Stimulated activated memory B cell treated with anti-CD40 and anti-IgM and Interleukin-4, amounts not matched to agents 10 μg/mL and 1 μg/mL and 100 μg/mL, for 72 hours (primary cell): ENCODE results near the gene BLOC1S3.
A peak's percentile ranks its signal among the peaks of the same experiment; 100 is the strongest.

Experiments used
- ATAC-seq: fragments of 150-1000 bp; cut with Tn5 transposase; 2 replicates; pipeline ENCODE4 v1.10.0; 2021
- H3K27ac Mint-ChIP-seq: one replicate; pipeline ENCODE4 v1.8.0; 2022; ENCODE audit warnings: mild to moderate bottlenecking, mixed read lengths
- H3K27me3 Mint-ChIP-seq: one replicate; pipeline ENCODE4 v1.8.0; 2022; ENCODE audit warnings: mixed read lengths
- H3K36me3 Mint-ChIP-seq: one replicate; pipeline ENCODE4 v1.8.0; 2022; ENCODE audit warnings: mixed read lengths
- H3K4me1 Mint-ChIP-seq: one replicate; pipeline ENCODE4 v1.8.0; 2022; ENCODE audit warnings: mixed read lengths
- H3K4me3 Mint-ChIP-seq: one replicate; pipeline ENCODE4 v1.8.0; 2022; ENCODE audit warnings: mild to moderate bottlenecking, moderate library complexity, mixed read lengths
- H3K9me3 Mint-ChIP-seq: one replicate; pipeline ENCODE4 v1.8.0; 2022; ENCODE audit warnings: mixed read lengths

The BLOC1S3 gene

DNA sequence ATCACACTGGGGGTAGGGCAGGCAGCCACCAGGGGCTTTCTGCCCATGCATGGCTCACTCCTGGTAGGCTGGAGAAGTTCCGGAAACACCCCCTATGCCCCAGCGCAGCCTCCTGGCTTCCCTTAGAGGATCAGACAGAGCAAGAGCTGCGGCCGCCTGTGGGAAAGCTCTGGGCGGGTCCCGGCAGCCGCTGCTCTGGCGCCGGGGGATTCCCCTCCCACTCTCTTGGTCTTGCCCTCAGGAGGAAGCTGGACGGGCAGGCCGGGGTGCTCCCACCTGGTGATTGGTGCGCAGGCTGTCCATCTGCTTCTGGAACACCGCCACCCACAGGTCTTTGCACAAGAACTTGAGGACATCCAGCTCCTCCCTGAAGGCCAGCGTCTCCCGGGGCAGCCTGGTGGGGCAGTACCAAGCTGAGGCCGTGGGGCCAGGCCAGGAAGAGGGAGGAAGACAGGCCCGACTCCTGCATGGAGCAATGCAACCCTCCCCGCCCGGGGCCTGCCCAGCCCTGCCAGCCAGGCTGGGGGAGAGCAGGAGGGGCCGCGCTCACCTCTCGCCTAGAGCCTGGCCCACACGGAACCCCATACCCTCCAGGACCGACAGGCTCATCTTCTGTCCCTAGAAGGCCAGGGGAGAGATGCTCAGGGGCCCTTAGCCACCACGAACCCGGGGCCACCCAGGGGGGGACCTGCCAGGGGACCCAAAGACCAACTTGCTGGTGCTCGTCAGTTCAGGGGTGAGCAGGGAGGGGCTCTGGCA, 13.8 kb upstream of the BLOC1S3 start:
- Mint-ChIP-seq H3K36me3 (peaks cover 5% of the 10 kb centered on the region), H3K27me3 (peaks cover 21% of the 10 kb centered on the region), H3K4me1 (peaks cover 29% of the 10 kb centered on the region), H3K27ac (peak overlapping the region; percentile 72), H3K9me3 (no peaks in the 10 kb centered on the region), H3K4me3 (peak overlapping the region; percentile 7)
- peak; percentile 90 for ATAC-seq

DNA sequence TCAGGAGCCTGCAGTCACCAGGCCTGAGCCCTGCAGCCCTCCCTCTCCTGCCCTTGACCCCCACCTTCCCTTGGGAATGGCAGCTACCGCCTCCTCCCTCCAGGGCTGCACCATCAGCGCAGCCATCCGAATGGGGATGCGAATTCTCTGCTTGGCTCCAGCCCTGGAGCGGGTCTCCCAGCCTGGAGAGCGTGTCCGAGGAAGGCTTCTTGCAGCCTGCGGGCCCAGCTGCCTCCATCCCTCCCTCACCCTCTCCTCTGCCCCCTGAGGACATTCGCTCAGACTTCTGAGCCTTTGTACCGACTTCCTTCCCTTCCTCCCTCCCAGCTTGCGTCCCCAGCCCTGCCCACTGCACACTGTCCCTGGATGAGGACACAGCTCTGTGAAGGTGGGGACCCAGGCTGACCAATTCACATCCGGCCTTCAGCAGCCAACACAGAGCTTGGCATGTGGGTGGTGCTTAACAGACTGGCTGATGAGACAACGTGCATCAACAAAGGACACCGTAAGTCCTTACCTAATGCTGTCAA, 11.8 kb upstream of the BLOC1S3 start:
- Mint-ChIP-seq H3K36me3 (peaks cover 5% of the 10 kb centered on the region), H3K27ac (no peak overlapping the region)

DNA sequence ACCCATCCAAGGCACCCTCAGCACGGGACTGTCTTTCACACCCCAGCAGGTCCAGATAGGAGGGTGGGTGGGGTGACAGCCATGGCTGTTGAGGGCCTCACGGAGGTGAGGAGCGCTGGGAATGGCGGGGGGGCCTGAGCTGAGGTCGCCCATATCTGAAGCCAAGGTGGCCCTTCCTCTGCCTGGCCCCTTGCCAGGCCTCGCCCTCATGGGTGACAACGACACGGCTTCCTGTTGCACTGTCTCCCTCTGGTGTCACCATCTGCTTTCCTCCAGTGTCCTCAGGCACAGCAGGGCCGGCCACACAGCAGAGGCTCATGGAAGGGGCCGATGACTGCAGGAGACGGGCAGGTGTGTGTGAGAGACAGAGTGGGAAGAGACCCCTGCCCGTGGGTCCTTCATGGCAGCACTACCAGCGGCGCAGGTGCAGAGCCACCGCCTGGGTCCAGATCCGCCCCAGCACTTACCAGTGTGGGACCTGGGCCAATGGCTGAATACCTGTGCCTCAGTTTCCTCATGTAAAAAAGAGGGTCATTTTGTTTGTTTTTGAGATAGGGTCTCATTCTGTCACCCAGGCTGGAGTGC, 9.7 kb upstream of the BLOC1S3 start:
- Mint-ChIP-seq H3K27me3 (no peaks in the 10 kb centered on the region), H3K36me3 (peaks cover 5% of the 10 kb centered on the region), H3K4me3 (no peak overlapping the region), H3K9me3 (no peaks in the 10 kb centered on the region), H3K27ac (no peak overlapping the region), H3K4me1 (peaks cover 44% of the 10 kb centered on the region)
- no peak for ATAC-seq

More for the DNA sequence above, 11.8 kb upstream of the BLOC1S3 start:
- Mint-ChIP-seq H3K27me3 (peaks cover under 1% of the 10 kb centered on the region), H3K4me3 (no peak overlapping the region), H3K4me1 (peaks cover 33% of the 10 kb centered on the region), H3K9me3 (no peaks in the 10 kb centered on the region)
- no peak for ATAC-seq

DNA sequence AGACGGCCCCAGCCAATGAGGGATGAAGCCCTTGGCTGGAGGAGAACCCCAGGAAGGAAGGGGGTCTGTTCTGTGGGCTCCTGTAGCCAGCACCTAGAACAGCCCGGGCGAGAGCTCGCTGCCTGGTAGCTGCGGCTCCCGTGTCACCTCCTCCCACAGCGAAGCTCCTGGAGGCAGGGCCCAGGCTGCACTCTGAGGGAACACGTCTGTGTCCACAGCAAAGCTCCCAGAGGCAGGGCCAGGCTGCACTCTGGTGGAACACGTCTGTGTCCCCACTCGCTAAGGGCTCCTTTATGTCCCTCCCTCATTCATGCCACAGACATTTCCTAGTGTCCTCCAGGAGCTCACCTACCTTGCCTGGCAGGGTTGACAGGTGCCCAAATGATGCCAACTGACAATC, 9.0 kb upstream of the BLOC1S3 start:
- peaks cover 5% of the 10 kb centered on the region for H3K36me3 Mint-ChIP-seq
- no peak overlapping the region for H3K4me3 Mint-ChIP-seq
- H3K27me3 Mint-ChIP-seq, result no peaks in the 10 kb centered on the region
- no peak overlapping the region for H3K27ac Mint-ChIP-seq
- H3K4me1 Mint-ChIP-seq, result peaks cover 38% of the 10 kb centered on the region
- no peak for ATAC-seq
- no peaks in the 10 kb centered on the region for H3K9me3 Mint-ChIP-seq

DNA sequence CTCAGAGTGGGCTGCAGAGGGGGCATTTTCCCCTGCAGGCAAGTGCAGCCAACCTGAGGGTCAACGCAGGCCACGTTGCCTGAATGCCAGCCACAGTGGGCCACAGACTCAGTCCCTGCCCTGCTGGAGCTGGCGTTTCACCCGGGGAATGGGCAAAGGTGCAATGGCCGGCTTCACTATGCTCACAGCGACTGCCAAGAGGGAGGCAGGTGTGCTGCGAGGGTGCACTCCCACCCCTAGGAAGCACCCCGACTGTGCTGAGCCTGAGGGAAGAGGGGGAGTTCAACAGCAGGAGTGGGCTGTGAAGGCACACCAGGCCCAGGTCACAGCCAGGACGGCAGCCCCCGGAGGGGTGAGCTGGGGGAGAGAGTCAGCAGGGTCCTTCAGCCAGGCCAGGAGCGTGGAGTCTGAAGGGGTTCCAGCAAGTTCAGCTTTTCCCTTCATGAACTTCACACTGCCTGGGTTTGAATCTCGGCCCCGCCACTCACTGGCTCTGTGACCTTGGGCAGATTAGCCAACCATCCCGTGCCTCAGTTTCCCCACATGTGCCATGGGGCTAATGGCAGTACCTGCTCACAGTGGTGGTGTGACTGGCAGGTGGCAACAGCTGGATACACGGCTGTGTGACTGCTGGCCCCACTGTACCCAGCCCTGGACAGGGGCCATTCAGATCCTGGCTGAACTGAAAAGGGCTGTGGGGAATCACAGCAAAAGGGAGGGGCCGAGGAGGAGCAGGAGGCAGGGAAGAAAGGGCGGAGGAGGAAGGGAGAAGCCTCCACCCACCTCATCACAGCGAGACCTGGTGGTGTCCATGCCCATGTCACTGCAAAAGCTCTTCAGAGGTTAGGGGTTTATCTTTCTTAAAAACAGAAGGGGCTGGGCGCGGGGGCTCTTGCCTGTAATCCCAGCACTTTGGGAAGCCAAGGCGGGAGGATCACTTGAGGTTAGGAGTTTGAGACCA, 8.2 kb upstream of the BLOC1S3 start:
- Mint-ChIP-seq H3K36me3 (peaks cover 8% of the 10 kb centered on the region), H3K4me3 (no peak overlapping the region), H3K9me3 (no peaks in the 10 kb centered on the region), H3K27ac (peak overlapping the region; percentile 48), H3K27me3 (no peaks in the 10 kb centered on the region), H3K4me1 (peaks cover 34% of the 10 kb centered on the region)
- no peak for ATAC-seq

DNA sequence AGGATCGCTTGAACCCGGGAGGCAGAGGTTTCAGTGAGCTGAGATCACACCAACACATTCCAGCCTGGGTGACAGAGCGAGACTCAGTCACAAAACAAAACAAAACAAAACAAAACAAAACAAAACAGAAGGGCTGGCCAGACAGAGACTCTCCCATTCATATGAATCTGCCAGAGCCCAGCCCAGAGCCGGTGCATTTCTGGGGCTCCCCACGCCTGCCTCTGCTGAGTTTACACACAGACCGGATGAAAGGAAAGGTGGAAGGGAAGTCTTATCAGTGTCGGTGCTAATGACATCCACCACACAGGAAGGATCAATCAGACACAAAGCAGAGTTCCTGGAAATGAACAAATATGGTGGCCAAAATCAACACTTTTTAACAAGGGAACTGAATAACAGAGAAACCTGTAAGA, 7.4 kb upstream of the BLOC1S3 start:
- ATAC-seq, result no peak
- peaks cover 35% of the 10 kb centered on the region for H3K4me1 Mint-ChIP-seq

DNA sequence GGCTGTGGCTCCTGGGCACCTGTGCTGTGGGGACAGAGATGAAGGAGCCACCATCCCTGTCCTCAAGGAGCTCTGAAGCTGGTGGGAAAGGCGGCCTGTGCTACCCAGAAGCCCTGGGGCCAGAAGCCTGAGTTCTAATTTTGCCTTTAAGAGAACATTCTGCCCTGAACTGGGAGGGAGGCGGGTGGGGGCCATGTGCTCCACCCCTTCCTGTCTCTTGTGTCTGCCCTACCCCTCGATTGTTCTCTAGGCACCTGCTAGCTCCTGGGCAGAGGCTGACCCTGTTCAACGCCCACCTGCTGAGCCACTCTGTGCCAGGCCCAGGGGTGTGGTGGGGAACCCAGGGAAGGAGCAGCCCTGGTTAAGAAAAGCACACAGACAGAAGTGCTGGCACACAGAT, 6.4 kb upstream of the BLOC1S3 start:
- ATAC-seq, result no peak
- peak overlapping the region; percentile 48 for H3K27ac Mint-ChIP-seq
- no peaks in the 10 kb centered on the region for H3K27me3 Mint-ChIP-seq
- peaks cover 35% of the 10 kb centered on the region for H3K4me1 Mint-ChIP-seq
- H3K4me3 Mint-ChIP-seq, result no peak overlapping the region
- no peaks in the 10 kb centered on the region for H3K9me3 Mint-ChIP-seq
- peaks cover 10% of the 10 kb centered on the region for H3K36me3 Mint-ChIP-seq

More for the DNA sequence above, 7.4 kb upstream of the BLOC1S3 start:
- no peaks in the 10 kb centered on the region for H3K27me3 Mint-ChIP-seq
- H3K4me3 Mint-ChIP-seq, result peak overlapping the region; percentile 7
- no peaks in the 10 kb centered on the region for H3K9me3 Mint-ChIP-seq
- peak overlapping the region; percentile 48 for H3K27ac Mint-ChIP-seq
- H3K36me3 Mint-ChIP-seq, result peaks cover 10% of the 10 kb centered on the region

DNA sequence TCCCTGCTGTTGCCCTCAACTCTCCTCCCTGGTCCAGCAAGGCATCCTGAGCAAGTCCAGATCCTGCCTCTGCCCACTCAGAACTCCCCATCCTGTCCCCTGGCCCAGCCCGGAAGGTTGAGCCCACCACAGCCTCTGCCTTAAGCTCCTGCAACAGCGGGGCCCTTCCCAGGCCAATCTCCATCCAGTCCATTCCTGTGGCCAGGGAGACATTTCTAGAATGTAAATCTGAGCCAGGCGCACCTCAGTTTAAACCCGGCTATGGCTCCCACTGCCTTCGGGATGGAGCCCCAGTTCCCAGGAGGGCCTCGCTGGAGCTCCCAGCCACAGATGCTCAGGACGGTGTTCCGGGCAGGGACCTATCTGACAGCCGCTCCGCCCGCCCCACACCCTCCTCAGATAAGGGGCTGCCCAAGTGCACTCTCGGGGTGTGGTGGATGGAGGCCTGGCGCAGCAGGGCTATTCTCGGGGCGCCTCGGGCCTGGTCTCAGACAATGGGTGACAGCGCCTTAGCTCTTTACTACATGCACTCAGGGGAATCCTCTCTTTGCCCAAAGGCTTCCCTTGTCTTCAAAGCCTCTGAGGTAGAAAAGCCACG, 5.9 kb upstream of the BLOC1S3 start:
- Mint-ChIP-seq H3K4me3 (no peak overlapping the region), H3K27me3 (no peaks in the 10 kb centered on the region), H3K27ac (peak overlapping the region; percentile 48), H3K9me3 (no peaks in the 10 kb centered on the region), H3K4me1 (peaks cover 35% of the 10 kb centered on the region), H3K36me3 (peaks cover 10% of the 10 kb centered on the region)
- ATAC-seq, result no peak

DNA sequence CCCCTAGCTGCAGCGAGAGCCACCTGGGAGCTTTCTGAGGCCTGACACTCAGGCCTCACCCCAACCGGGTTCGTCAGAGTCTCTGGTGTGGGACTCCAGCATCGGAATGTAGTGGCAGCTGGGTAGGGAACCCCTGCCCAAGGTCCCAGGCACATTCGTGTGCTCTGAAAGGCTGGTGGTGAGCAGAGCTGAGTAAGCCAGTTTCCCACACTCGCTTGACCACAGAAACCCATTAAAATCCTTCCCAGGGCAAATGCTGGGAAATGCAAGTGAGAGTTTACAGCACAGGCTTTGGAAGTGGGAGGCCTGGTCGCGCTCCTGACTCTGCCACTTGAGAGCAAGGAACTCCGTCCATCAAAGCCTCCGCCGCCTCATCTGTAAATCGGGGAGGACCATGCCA, 4.8 kb upstream of the BLOC1S3 start:
- Mint-ChIP-seq H3K27ac (no peak overlapping the region), H3K9me3 (no peaks in the 10 kb centered on the region), H3K27me3 (no peaks in the 10 kb centered on the region), H3K4me1 (peaks cover 35% of the 10 kb centered on the region), H3K36me3 (peaks cover 8% of the 10 kb centered on the region), H3K4me3 (no peak overlapping the region)
- ATAC-seq, result no peak

DNA sequence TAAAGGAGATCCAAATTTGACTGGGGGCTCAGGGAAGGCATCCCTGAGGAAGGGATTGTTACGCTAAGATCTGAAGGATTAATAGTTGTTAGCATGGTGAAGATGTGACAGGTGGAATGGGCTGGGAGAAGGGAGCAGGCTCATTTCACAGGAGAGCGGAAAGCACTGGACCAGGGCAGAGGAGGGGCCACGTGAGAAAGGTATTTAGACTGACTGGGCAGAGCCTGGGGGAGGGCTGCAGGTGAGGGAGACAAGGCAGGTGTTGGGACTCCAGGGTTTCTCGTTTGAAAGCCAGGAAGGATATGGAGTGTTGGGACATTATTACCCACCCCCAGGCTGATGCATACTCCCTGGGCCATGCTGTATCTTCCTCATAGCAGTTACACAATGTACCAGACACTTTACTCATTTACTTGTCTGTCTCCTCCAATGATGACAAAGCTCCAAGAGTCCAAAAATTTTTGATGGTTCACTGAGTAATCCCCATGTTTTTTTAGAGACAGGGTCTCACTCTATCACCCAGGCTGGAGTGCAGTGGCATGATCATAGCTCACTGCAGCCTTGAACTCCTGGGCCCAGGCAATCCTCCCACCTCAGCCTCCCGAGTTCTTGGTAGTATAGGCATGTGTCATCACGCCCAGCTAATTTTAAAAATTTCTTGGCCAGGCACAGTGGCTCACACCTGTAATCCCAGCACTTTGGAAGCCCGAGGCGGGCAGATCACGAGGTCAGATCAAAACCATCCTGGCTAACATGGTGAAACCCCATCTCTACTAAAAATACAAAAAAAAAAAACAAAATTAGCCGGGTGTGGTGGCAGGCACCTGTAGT, 2.9 kb upstream of the BLOC1S3 start:
- ATAC-seq, result no peak
- Mint-ChIP-seq H3K27me3 (no peaks in the 10 kb centered on the region), H3K4me1 (peaks cover 46% of the 10 kb centered on the region), H3K27ac (peak overlapping the region; percentile 8), H3K4me3 (peak overlapping the region; percentile 25), H3K9me3 (no peaks in the 10 kb centered on the region), H3K36me3 (peaks cover 6% of the 10 kb centered on the region)

DNA sequence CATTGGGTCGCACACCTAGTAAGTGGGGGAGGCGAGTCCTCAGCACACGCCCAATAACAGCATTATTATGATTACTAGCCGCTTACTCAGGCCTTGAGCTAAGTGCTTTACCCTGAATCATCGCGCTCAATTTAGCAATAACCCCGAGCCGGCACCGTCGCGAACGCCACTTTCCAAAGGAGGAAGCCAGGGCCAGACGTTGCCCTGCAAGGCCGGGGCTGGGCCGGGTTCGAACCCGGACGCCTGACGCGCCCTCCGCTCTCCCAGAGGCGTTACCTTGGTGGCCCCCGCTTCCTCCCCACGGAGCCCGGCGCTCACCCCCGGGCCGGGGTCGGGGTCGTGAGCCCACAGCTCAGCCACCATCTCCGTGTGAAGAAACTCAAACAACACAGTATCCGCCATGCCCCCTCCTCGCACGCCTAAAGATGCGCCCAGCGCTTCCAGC, 745 bp upstream of the BLOC1S3 start, which contains the start of gene TRAPPC6A:
TRAPPC6A (minus strand) TSS at position 421 of the 445 bp plus-strand sequence; CDS start at position 402, 19 bp downstream.
- peaks cover 43% of the 10 kb centered on the region for H3K4me1 Mint-ChIP-seq
- H3K27me3 Mint-ChIP-seq, result no peaks in the 10 kb centered on the region
- no peaks in the 10 kb centered on the region for H3K9me3 Mint-ChIP-seq

DNA sequence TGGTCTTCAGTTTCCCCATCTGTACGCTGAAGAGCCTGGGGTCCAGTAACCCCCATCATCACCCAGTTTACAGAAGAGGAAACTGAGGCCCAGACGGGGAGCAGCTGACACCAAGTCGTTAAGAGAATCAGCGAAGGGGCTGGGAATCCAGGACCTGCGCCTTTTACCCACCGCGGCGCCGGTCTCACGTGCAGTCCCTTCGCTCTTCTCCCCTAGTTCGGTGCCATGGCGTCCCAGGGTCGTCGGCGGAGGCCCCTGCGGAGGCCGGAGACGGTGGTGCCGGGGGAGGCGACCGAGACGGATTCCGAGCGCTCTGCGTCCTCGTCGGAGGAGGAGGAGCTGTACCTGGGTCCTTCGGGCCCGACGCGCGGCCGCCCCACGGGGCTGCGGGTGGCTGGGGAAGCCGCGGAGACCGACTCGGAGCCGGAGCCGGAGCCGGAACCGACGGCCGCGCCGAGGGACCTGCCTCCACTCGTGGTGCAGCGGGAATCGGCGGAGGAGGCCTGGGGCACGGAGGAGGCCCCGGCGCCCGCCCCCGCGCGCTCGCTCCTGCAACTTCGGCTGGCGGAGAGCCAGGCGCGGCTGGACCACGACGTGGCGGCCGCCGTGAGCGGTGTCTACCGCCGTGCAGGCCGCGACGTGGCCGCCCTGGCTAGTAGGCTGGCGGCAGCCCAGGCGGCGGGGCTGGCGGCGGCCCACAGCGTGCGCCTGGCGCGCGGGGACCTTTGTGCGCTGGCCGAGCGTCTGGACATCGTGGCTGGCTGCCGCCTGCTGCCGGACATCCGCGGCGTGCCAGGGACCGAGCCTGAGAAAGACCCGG, 698 bp downstream of the BLOC1S3 start:
- H3K9me3 Mint-ChIP-seq, result no peaks in the 10 kb centered on the region
- H3K4me1 Mint-ChIP-seq, result peaks cover 42% of the 10 kb centered on the region
- no peak for ATAC-seq

More for the DNA sequence above, 745 bp upstream of the BLOC1S3 start, which contains the start of gene TRAPPC6A:
- Mint-ChIP-seq H3K27ac (peak within 1 kb of the TSS; percentile 75), H3K36me3 (peaks cover 21% of the 10 kb centered on the region), H3K4me3 (peak within 1 kb of the TSS; percentile 78)
- peak; percentile 1 for ATAC-seq

DNA sequence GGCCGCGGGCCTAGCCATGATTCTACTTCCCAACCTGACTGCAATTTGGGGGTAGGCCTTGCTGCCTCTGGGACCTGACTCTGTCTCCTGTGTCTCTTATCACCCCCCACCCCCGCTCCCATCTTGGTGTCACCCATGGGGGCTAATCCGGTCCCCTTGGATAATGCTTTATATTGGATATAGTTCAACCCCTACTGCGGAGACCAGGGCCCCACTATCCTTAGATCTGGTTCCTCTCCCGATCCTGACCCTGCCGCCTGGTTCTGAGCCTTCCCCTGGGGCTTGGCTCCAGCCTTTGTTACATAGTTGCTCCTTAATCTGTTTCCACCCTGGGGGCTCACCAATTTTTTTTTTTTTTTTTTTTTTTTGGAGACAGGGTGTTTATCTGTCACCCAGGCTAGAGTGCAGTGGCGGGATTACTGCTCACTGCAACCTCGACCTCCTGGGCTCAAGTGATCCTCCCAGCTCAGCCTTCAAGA, 1.3 kb downstream of the BLOC1S3 start:
- no peak for ATAC-seq
- peak overlapping the region; percentile 77 for H3K4me3 Mint-ChIP-seq
- no peaks in the 10 kb centered on the region for H3K27me3 Mint-ChIP-seq
- H3K9me3 Mint-ChIP-seq, result no peaks in the 10 kb centered on the region
- peaks cover 23% of the 10 kb centered on the region for H3K36me3 Mint-ChIP-seq
- peaks cover 49% of the 10 kb centered on the region for H3K4me1 Mint-ChIP-seq
- H3K27ac Mint-ChIP-seq, result no peak overlapping the region

More for the DNA sequence above, 698 bp downstream of the BLOC1S3 start:
- peak overlapping the region; percentile 78 for H3K4me3 Mint-ChIP-seq
- H3K27me3 Mint-ChIP-seq, result no peaks in the 10 kb centered on the region
- H3K27ac Mint-ChIP-seq, result peak overlapping the region; percentile 75
- peaks cover 23% of the 10 kb centered on the region for H3K36me3 Mint-ChIP-seq
